Endothelial cell of umbilical vein (primary cell): ENCODE data around the gene SPDYA. TPM values are rescaled to one million over a fixed set of nuclear protein-coding genes. Genes with fewer than 3 reads are reported as not detected.
A peak's percentile ranks its signal among the peaks of the same experiment; 100 is the strongest.

ENCODE experiments used
- BruUV-seq: library from RNA; stranded (reverse); fragments of 400-500 nt; replicated peaks from 2 replicates; lab custom pipeline; 2021; lab: Mats Ljungman, UMichigan
- CTCF ChIA-PET: fragments of 300-600, 350-600 bp; sonication (Branson Sonifier 250); formaldehyde crosslinking; loops from one replicate; lab custom pipeline; 2021; ENCODE audit warnings: antibody characterized with exemption, inconsistent platforms; lab: Charles Lee
- POLR2A ChIA-PET: fragments of 300-600, 350-600 bp; sonication (Branson Sonifier 250); formaldehyde crosslinking; loops from one replicate; lab custom pipeline; 2021; ENCODE audit warnings: antibody characterized with exemption, inconsistent platforms; lab: Charles Lee
- DNase-seq: peaks from one replicate; pipeline ENCODE4 v3.0.0-alpha.2; 2011; ENCODE audit warnings: low read depth, low spot score
- FAIRE-seq: peaks from 2 replicates; lab custom pipeline; 2011; peaks lifted over from hg19 to GRCh38; lab: Jason Lieb, UNC
- H2AFZ ChIP-seq: 2 replicates; pipeline ENCODE4 v1.6.0; 2012; ENCODE audit warnings: low read depth, low read length, control low read depth, inconsistent platforms
- H3K27ac ChIP-seq: 2 replicates; pipeline ENCODE4 v1.5.1; 2011; ENCODE audit warnings: low read depth, mild to moderate bottlenecking, control low read depth, low read length, moderate library complexity; ENCODE audit not compliant: insufficient read depth
- H3K27me3 ChIP-seq, 2 experiments: 2 replicates each; pipeline versions ENCODE4 v1.6.0 to v1.6.1; 2011; ENCODE audit warnings: low read length in 2 of 2, mixed read lengths in 1 of 2; ENCODE audit not compliant: control insufficient read depth in 2 of 2, insufficient read depth in 2 of 2
- H3K36me3 ChIP-seq, 2 experiments: 2 replicates in 1 of 2; 3 replicates in 1 of 2; pipeline ENCODE4 v1.5.1; 2011; ENCODE audit warnings: low read length in 2 of 2, mild to moderate bottlenecking in 1 of 2, moderate library complexity in 1 of 2; ENCODE audit not compliant: control insufficient read depth in 2 of 2, insufficient read depth in 2 of 2; ENCODE audit errors: extremely low read depth in 1 of 2
- H3K4me1 ChIP-seq: 3 replicates; pipeline ENCODE4 v1.5.1; 2011; ENCODE audit warnings: mild to moderate bottlenecking, low read length; ENCODE audit not compliant: control insufficient read depth, insufficient read depth; ENCODE audit errors: extremely low read depth
- H3K4me2 ChIP-seq: 2 replicates; pipeline ENCODE4 v1.6.1; 2011; ENCODE audit warnings: low read length, control low read depth, mixed read lengths; ENCODE audit not compliant: insufficient read depth
- H3K4me3 ChIP-seq, 3 experiments: fragments of 200-600 bp in 1 of 3; sonication (generic), shearing (Covaris generic) in 1 of 3; replicated peaks in 1 of 3; 2 replicates each; pipeline ENCODE4 v1.5.1; 2011 to 2016; ENCODE audit warnings: control low read depth in 3 of 3, low read length in 3 of 3, mild to moderate bottlenecking in 2 of 3, inconsistent platforms in 1 of 3, low read depth in 1 of 3, moderate library complexity in 1 of 3; ENCODE audit not compliant: insufficient read depth in 1 of 3
- H3K79me2 ChIP-seq: 2 replicates; pipeline ENCODE4 v1.6.0; 2012; ENCODE audit warnings: low read length, inconsistent platforms; ENCODE audit not compliant: control insufficient read depth, insufficient read depth
- H3K9ac ChIP-seq: replicated peaks from 2 replicates; pipeline ENCODE3; 2011; ENCODE audit warnings: low read length, control low read depth; ENCODE audit not compliant: insufficient read depth; ENCODE audit errors: extremely low read depth
- H3K9me1 ChIP-seq: replicated peaks from 3 replicates; pipeline ENCODE4 v1.6.0; 2011; ENCODE audit warnings: mild to moderate bottlenecking, low read length; ENCODE audit not compliant: control insufficient read depth, insufficient read depth; ENCODE audit errors: extremely low read depth
- H3K9me3 ChIP-seq: replicated peaks from 2 replicates; pipeline ENCODE4 v1.5.1; 2012; ENCODE audit warnings: low read length, inconsistent platforms; ENCODE audit not compliant: control insufficient read depth, insufficient read depth
- H4K20me1 ChIP-seq: replicated peaks from 2 replicates; pipeline ENCODE3; 2011; ENCODE audit warnings: mild to moderate bottlenecking, low read length; ENCODE audit not compliant: control insufficient read depth, insufficient read depth; ENCODE audit errors: extremely low read depth
- CTCF ChIP-seq, 2 donors: IDR thresholded peaks; 1 replicate in 1 of 2; 2 replicates in 1 of 2; pipeline ENCODE4 v1.5.1; 2011; ENCODE audit warnings: low read length in 2 of 2, mild to moderate bottlenecking in 2 of 2, moderate library complexity in 2 of 2, control low read depth in 1 of 2, inconsistent platforms in 1 of 2, low read depth in 1 of 2; ENCODE audit not compliant: insufficient read depth in 1 of 2; ENCODE audit errors: extremely low read depth in 1 of 2
- EZH2 ChIP-seq: IDR thresholded peaks from 2 replicates; pipeline ENCODE4 v1.6.1; 2012; ENCODE audit warnings: borderline replicate concordance, low read depth, mild to moderate bottlenecking, moderate library complexity, low read length, inconsistent platforms; ENCODE audit not compliant: severe bottlenecking
- FOS ChIP-seq: IDR thresholded peaks from 2 replicates; pipeline ENCODE4 v1.6.1; 2011; ENCODE audit warnings: mild to moderate bottlenecking, low read length, moderate library complexity, borderline replicate concordance; ENCODE audit not compliant: insufficient read depth
- GATA2 ChIP-seq: IDR thresholded peaks from 2 replicates; pipeline ENCODE4 v1.7.0; 2011; ENCODE audit warnings: low read depth, mild to moderate bottlenecking, moderate library complexity, mixed read lengths, low read length; ENCODE audit not compliant: insufficient read length, insufficient read depth
- JUN ChIP-seq: IDR thresholded peaks from 2 replicates; pipeline ENCODE4 v1.6.1; 2011; ENCODE audit warnings: borderline replicate concordance, low read depth; ENCODE audit not compliant: insufficient read length, insufficient read depth
- MAX ChIP-seq: IDR thresholded peaks from 2 replicates; pipeline ENCODE4 v1.6.1; 2011; ENCODE audit not compliant: insufficient read depth, insufficient read length
- MYC ChIP-seq: IDR thresholded peaks from one replicate; pipeline ENCODE4 v1.6.1; 2011; ENCODE audit warnings: mild to moderate bottlenecking, low read depth, low read length
- POLR2A ChIP-seq: IDR thresholded peaks from 2 replicates; pipeline ENCODE4 v1.6.1; 2012; ENCODE audit warnings: low read depth, mild to moderate bottlenecking, control low read depth, low read length
- POLR2AphosphoS5 ChIP-seq: IDR thresholded peaks from 2 replicates; pipeline ENCODE4 v1.6.1; 2012; ENCODE audit warnings: low read depth, mild to moderate bottlenecking, control low read depth, low read length, moderate library complexity; ENCODE audit not compliant: insufficient read depth
- dilution Hi-C: fragments of 300-500 bp; cut with MboI; formaldehyde crosslinking; loops from one replicate; pipeline ENCODE4 v1.15.0; 2019; ENCODE audit warnings: low sequenced_read_pairs; ENCODE audit not compliant: extremely low pct_ligation_motif_present
- intact Hi-C: fragments of 100-400 bp; cut with micrococcal nuclease; formaldehyde crosslinking; loops from one replicate; pipeline ENCODE4 v1.10.0; 2022
- polyA plus RNA-seq, 4 experiments: library from polyadenylated mRNA; depleted of rRNA in 3 of 4; stranded (reverse) in 3 of 4; unstranded in 1 of 4; fragments of >200 nt; gene quantifications; 2 replicates each; pipeline versions ENCODE4 v1.2.1 to v1.2.3, GENCODE V29; 2011 to 2012; ENCODE audit warnings: missing spikeins in 1 of 4
- total RNA-seq: library from RNA; stranded (reverse); gene quantifications from 2 replicates; pipeline ENCODE4 v1.2.3, GENCODE V29; 2021

The SPDYA gene
- total and polyA plus RNA-seq, 2 donors (not counting 3 experiments of a cell fraction or from before 2014, with no cell fraction given): 0.06 to 1.6 TPM

GRCh38 chr2:28869494-28870145 is 59.0 kb downstream of the SPDYA start:
- H3K9me3 ChIP-seq: no peaks in the 10 kb centered on the region
- peak overlapping the region; percentile 78 to 89 (median 85) for H3K4me3 ChIP-seq
- FAIRE-seq (no peak), DNase-seq (no peak)
- ChIA-PET POLR2A (interaction anchor here (1.8 kb wide), 1 partner anchor 25 kb away, joined by 6 read pairs; the partner anchor contains the start of gene WDR43), CTCF (interaction anchor here (0.9 to 1.6 kb wide), 4 partner anchors 10 to 49 kb away, joined by 3 to 4 read pairs (median 4); partner anchors contain the start of gene WDR43)
- TF ChIP-seq MYC (no peak), GATA2 (no peak), FOS (no peak), CTCF (IDR thresholded peaks at IDR 0.05; ENCODE audit: extremely low read depth in 1 of 2, insufficient read depth in 1 of 2, low read depth in 1 of 2, low read length in 2 of 2) (no peak), MAX (no peak), POLR2AphosphoS5 (no peak), POLR2A (no peak), JUN (no peak), EZH2 (no peak)
- H3K27me3 ChIP-seq: no peaks in the 10 kb centered on the region
- peak overlapping the region; percentile 93 for H2AFZ ChIP-seq
- intact Hi-C loops (loop anchor here (1.0 kb wide), 2 partner anchors 25 to 303 kb away; partner anchors contain the start of gene WDR43), dilution Hi-C loops (no loop called here)
- peaks cover 12% of the 10 kb centered on the region for H3K4me1 ChIP-seq
- no peaks in the 10 kb centered on the region for H3K36me3 ChIP-seq
- H4K20me1 ChIP-seq: no peaks in the 10 kb centered on the region
- H3K9me1 ChIP-seq: no peaks in the 10 kb centered on the region
- H3K27ac ChIP-seq: peak overlapping the region; percentile 62
- H3K79me2 ChIP-seq: peaks cover 39% of the 10 kb centered on the region
- H3K4me2 ChIP-seq: peak overlapping the region; percentile 96
- BruUV-seq: TSS peak; percentile 53
- H3K9ac ChIP-seq: peak overlapping the region; percentile 82
